Stimulated activated CD4-positive, alpha-beta T cell treated with anti-CD3 and anti-CD28 coated beads, Interleukin-4, amount 100 ng/mL, for 48 hours (primary cell): ENCODE data around the gene RPS14.
"Not testable (repeated sequence)": the region's sequence is repeated elsewhere in the genome, so short reads cannot be mapped to it uniquely, and the experiment has no call there.

ENCODE experiments used
- DNase-seq, 2 donors: peaks; one replicate each; pipeline ENCODE4 v3.0.0-alpha.2; 2020; ENCODE audit warnings: low read depth in 2 of 2

RPS14 gene

DNA sequence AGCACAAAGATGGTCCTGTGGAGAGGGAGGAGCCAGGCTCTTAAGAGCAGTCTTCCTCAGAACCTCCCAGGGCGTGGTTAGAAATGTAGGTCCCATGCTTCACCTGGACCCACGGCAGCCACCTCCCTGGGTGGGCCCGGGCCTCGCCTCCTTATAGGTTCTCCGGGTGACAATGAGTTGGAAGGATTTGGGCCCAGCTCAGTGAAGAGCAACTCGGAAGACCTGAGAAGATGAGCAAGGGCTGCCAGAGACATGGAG, 32.1 kb upstream of the RPS14 start:
- no peak for DNase-seq

GRCh38 chr5:150479416-150479815, 29.9 kb upstream of the RPS14 start:
- DNase-seq, result no peak

GRCh38 chr5:150476568-150476967, 27.0 kb upstream of the RPS14 start:
- not testable (repeated sequence) for DNase-seq

GRCh38 chr5:150473673-150474358, 24.3 kb upstream of the RPS14 start:
- no peak for DNase-seq

DNA sequence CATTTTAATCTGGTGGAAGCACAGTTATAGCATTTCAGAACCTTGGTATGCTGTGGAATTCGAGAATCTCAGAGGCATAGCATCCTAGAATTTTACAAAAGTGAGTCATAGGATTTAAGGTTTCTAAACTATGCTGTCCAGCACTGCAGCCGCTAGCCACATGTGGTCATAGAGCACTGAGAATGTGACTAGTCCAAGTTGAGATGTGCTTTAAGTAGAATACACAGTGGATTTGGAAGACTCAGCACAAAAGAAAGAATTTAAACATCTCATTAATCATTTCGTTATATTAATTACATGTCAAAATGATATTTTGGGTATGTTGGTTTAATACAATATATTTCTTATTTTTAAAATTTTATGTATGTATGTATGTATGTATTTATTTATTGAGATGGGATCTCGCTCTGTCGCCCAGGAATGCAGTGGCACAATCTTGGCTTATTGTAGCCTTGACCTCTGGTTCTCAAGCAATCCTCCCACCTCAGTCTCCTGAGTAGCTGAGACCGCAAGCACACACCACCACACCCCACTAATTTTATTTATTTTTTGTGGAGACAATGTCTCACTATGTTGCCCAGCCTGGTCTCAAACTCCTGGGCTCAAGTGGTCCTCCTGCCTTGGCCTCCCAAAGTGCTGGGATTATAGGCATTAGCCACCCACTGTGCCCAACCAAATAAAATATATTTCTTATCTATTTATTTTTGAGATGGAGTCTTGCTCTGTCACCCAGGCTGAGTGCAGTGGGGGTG, 20.4 kb upstream of the RPS14 start:
- no peak for DNase-seq

DNA sequence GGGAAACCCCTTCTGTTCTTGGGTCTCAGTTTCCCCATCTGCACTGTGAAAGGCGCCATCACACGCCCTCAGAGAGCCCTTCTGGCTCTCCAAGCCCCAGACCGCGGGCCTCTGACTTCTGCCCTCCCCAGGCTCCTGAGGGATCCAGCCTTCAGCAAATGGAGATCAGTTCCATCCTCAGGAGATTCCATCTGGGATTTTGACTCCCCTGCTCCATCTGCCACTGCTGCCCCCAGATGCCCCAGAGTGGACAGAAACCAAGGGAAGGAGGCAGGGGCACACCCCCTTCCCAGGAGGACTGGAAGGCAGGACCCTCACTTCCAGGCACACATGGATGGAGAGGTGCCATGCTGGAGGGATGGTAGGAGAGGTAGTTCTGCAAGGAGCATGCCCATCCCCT, 18.7 kb upstream of the RPS14 start:
- no peak for DNase-seq

DNA sequence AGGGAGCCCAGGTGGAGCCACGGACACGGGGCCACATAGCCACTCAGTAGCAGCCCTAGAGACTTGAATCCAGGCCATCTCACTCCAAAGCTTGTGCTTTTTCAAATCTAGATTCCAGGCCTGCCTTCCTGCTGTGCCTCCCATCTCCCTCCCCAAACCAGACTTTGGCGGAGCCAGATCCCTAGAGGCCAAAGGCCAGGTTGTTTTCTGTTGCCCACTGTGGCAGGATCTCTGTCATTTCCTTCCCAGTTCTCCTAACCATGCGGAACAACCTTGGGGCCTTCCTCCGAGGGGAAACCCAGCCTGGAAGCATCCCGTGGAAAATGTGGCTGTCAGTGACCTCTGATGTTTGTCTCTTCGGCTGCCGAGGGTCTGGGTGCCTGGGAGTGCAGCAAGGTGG, 16.4 kb upstream of the RPS14 start:
- DNase-seq, result no peak

- DNase-seq, result no peak
Measured at GRCh38 chr5:150464554-150465012, 15.0 kb upstream of the RPS14 start.

- no peak for DNase-seq
Measured at GRCh38 chr5:150461231-150461630, 11.7 kb upstream of the RPS14 start.

DNA sequence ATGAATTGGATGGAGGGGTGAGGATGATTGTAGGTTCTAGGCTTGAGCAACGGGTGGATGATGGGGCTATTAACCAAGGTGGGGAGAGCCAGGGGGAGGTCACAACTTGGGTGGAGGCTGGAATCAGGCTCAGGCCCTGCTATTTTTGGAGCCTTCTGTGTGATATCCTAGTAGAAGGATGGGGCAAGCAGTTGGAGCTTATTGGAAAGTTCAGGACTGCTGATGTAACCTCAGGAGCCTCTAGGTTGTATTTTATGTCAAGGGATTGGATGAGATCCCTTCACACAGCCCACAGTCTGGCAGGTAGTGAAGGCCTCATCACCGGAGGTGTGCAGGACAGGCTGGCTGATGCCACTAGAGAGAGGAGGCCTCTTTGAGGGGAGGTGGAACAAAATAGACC, 11.2 kb upstream of the RPS14 start:
- no peak for DNase-seq

DNA sequence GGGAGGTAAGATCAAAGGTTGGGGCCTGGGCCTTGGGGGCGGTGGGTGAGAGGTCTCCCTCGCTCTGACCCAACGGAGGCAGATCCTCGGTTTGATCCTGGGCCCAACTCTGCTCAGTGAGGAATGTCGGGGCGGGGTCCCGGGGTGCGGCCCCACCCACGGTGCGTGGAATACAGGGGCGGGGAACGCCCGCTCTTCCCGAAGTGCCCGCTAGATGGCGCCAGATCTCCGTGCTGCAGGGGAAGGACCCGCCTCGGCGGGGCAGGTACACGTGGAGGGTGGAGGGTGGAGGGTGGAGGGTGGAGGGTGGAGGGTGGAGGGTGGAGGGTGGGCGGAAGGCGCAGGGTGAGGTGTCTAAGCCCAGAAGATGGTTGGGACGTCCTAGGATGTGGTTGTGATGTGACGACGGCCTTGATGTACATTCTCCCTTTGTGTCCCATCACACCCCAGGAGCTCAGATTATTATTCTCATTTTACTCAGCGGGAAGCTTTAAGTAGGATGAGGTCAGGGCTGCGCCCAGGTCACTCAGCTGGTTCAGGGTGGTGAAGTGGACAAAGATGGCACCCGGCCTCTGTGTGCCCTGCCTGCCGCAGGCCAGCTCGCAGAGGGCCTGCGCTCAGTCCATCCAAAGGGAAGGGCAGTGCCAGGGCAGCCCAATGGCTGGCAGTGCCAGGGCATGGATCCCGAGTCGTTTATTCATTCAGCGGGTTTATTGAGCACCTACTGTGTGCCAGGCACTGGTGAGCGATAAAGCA, 9.4 kb upstream of the RPS14 start:
- peak; percentile 78 to 93 for DNase-seq

GRCh38 chr5:150457562-150458240, 8.2 kb upstream of the RPS14 start:
- no peak for DNase-seq

GRCh38 chr5:150457121-150457520, 7.6 kb upstream of the RPS14 start:
- DNase-seq, result no peak

DNA sequence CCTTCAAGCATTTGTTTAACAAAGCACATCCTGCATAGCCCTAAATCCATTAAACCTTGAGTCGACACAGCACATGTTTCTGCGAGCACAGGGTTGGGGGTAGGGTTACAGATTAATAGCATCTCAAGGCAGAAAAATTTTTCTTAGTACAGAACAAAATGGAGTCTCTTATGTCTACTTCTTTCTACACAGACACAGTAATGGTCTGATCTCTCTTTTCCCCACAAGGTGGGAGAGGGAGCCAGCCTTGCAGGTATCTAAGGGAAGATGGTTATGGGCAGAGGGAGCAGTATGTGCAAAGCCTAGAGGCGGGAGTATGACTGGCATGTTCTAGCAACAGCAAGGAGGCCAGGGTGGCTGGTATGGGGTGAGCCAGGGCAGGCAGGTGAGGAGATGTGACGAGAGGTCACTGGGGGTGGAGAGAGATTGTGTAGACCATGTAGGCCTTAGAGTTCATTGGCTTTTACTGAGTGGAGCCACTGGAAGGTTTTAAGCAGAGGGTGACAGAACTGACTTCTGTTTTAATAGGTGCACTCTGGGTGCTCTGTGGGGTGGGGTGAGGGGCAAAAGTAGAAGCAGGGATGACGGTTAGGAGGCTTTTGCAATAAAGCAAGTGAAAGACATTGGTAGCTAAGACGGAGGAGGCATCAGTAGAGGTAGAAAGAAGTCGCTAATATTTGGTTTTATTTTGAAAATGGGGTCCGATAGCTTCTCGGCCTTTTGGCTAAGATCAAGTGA, 5.1 kb upstream of the RPS14 start:
- DNase-seq, result no peak

- DNase-seq, result not testable (repeated sequence)
Measured at GRCh38 chr5:150454027-150454426, 4.5 kb upstream of the RPS14 start.

- no peak for DNase-seq
Measured at GRCh38 chr5:150452914-150453313, 3.4 kb upstream of the RPS14 start.

GRCh38 chr5:150451594-150451993, 2.1 kb upstream of the RPS14 start:
- no peak for DNase-seq

- DNase-seq, result no peak
Measured at GRCh38 chr5:150448952-150449516, 505 bp downstream of the RPS14 start.

DNA sequence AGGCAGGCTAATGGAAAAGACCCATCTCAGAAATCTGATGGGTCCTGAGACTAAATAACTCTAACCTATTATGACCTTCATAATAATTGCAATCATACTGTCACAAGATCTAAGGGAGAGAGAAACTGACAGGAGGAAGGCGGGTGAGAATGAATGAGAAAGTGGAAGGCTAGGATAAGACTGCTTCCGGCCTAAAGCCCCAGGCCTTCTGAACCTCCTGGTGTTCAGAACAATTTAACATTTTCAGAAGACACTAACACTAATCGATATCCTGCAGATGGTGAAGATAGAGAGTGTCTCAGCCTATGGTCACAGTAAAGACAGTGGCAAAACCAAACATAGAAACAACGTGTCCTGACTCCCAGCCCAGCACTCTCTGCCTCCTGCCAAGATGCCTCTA, 1.2 kb downstream of the RPS14 start:
- DNase-seq, result no peak

DNA sequence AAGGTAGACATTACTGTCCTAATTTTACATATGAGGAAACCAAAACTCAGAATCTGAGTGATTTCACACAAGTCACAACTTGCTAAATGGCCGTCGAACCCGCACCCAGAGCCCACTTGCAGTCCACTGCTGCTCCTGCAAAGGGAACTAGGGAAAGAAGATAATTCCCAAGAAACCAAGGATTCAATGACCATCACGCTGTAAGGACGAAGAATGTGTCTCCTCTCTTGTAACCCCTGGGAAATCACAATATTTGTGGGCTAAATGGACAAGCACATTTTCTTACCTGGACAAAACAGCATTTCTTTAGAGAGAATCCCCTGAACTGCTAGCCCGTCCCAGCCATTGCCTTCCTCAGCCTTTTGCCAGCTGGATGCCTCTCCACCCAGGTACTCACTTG, 2.4 kb downstream of the RPS14 start:
- no peak for DNase-seq

GRCh38 chr5:150446583-150446982, 3.0 kb downstream of the RPS14 start:
- DNase-seq, result no peak
